ENCODE results near the gene HEXA. TPM values are rescaled to one million over a fixed set of nuclear protein-coding genes. Genes with fewer than 3 reads are reported as not detected.

The HEXA gene
- total and polyA plus RNA-seq, 9 of the 15 experiments (the other 6 are each of a cell fraction or from before 2014, with no cell fraction given): 22.2 to 136 (median 68.9) TPM

GRCh38 chr15:72315706-72316370 is 60.0 kb downstream of the HEXA start:
- 0% methylated on average over 4 of the region's 6 CpGs for WGBS (ENCODE audit: insufficient coverage, low coverage, missing lambda C conversion rate)
- Histone ChIP-seq H4K20me1 (replicated peaks; ENCODE audit: control insufficient read depth, insufficient read depth, low read length) (peaks cover 6% of the 10 kb centered on the region), H3K36me3 (ENCODE audit: control insufficient read depth, insufficient read depth, low read length) (no peaks in the 10 kb centered on the region), H3K4me1 (replicated peaks in 1 of 2; ENCODE audit: control insufficient read depth in 2 of 2, insufficient read depth in 2 of 2, low read length in 2 of 2) (peaks cover 0 to 11% of the 10 kb centered on the region in 2 experiments; a peak in 3 of 5 replicates), H3K27me3 (ENCODE audit: control insufficient read depth in 2 of 2, insufficient read depth in 2 of 2, low read length in 2 of 2) (no peaks in the 10 kb centered on the region; a peak in 2 of 5 replicates), H3K4me3 (no peak overlapping the region), H3K9me3 (replicated peaks; ENCODE audit: control insufficient read depth, insufficient read depth, low read depth, low read length) (no peaks in the 10 kb centered on the region), H3K9ac (ENCODE audit: insufficient read depth in 1 of 2, low read depth in 2 of 2, low read length in 2 of 2) (no peak overlapping the region), H3K9me1 (ENCODE audit: control insufficient read depth, insufficient read depth, low read length) (no peaks in the 10 kb centered on the region), H3K27ac (ENCODE audit: extremely low read depth, low read depth, low read length) (no peak overlapping the region), H3K4me2 (ENCODE audit: insufficient read depth, low read length) (no peak overlapping the region), H3K79me2 (ENCODE audit: control insufficient read depth, insufficient read depth, low read length) (no peaks in the 10 kb centered on the region), H2AFZ (ENCODE audit: low read depth, low read length) (no peak overlapping the region)
- FAIRE-seq (no peak), ATAC-seq (no peak), DNase-seq (ENCODE audit: extremely low read depth in 1 of 4, low spot score in 3 of 4) (no peak)
- ChIA-PET POLR2A (no interaction called here), CTCF (ENCODE audit: low intra/inter-chr PET ratio) (no interaction called here)
- no peak for TF ChIP-seq NR2C2 (CRISPR knock-in tag; IDR thresholded peaks at IDR 0.05)
- TF ChIP-seq NR2C2 (tag; IDR thresholded peaks at IDR 0.05): no peak
- TF ChIP-seq RB1 (IDR thresholded peaks at IDR 0.05; ENCODE audit: low read depth): no peak
- no peak for TF ChIP-seq ZNF511 (CRISPR knock-in tag; IDR thresholded peaks at IDR 0.05)
- peak; percentile 17; the same call in 1 of the 2 replicates for TF ChIP-seq VEZF1 (CRISPR knock-in tag; IDR thresholded peaks at IDR 0.05)
- in situ Hi-C loops (cut with MboI): loop anchor here (25.0 kb wide), 3 partner anchors 771 to 1771 kb away; partner anchors contain the start of gene GOLGA6A
- intact Hi-C loops (cut with micrococcal nuclease): loop anchor here (10.0 kb wide), 1 partner anchor 269 kb away; no protein-coding TSS in a partner anchor
- BruUV-seq (replicated peaks): no TSS peak
